Activated CD4-positive, alpha-beta T cell treated with anti-CD3 and anti-CD28 coated beads, Interleukin-2, amount 10 ng/mL, durations not matched to agents 7 days and 5 days (primary cell): Measurements from ENCODE around the gene MACIR. TPM values are rescaled to one million over a fixed set of nuclear protein-coding genes. Genes with fewer than 3 reads are reported as not detected.
A peak's percentile ranks its signal among the peaks of the same experiment; 100 is the strongest.
"Not testable (repeated sequence)": the region's sequence is repeated elsewhere in the genome, so short reads cannot be mapped to it uniquely, and the experiment has no call there.

Source experiments
- CTCF ChIA-PET: fragments of 350-600 bp; sonication (Branson Sonifier 250); formaldehyde crosslinking; loops from one replicate; lab custom pipeline; 2021; ENCODE audit warnings: antibody characterized with exemption; lab: Charles Lee
- POLR2A ChIA-PET: fragments of 350-600 bp; sonication (Branson Sonifier 250); formaldehyde crosslinking; loops from one replicate; lab custom pipeline; 2021; ENCODE audit warnings: antibody characterized with exemption; lab: Charles Lee
- DNase-seq: peaks from one replicate; pipeline ENCODE4 v3.0.0-alpha.2; 2020
- H3K27ac Mint-ChIP-seq: one replicate; pipeline ENCODE4 v1.8.0; 2021; ENCODE audit warnings: mild to moderate bottlenecking, moderate library complexity, mixed read lengths
- H3K27me3 Mint-ChIP-seq: one replicate; pipeline ENCODE4 v1.8.0; 2021; ENCODE audit warnings: mixed read lengths
- H3K36me3 Mint-ChIP-seq: one replicate; pipeline ENCODE4 v1.8.0; 2021; ENCODE audit warnings: low read depth, mixed read lengths
- H3K4me1 Mint-ChIP-seq: one replicate; pipeline ENCODE4 v1.8.0; 2021; ENCODE audit warnings: mixed read lengths
- H3K4me3 Mint-ChIP-seq: one replicate; pipeline ENCODE4 v1.8.0; 2021; ENCODE audit warnings: mild to moderate bottlenecking, moderate library complexity, mixed read lengths
- H3K9me3 Mint-ChIP-seq: one replicate; pipeline ENCODE4 v1.8.0; 2021; ENCODE audit warnings: mixed read lengths
- total RNA-seq, 2 experiments: library from RNA; stranded (reverse); gene quantifications; one replicate each; pipeline ENCODE4 v1.2.3, GENCODE V29; 2021

The MACIR gene, protein sequence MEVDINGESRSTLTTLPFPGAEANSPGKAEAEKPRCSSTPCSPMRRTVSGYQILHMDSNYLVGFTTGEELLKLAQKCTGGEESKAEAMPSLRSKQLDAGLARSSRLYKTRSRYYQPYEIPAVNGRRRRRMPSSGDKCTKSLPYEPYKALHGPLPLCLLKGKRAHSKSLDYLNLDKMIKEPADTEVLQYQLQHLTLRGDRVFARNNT
- 1 to 10 TPM; 8.2 to 9.0 TPM for total RNA-seq

DNA sequence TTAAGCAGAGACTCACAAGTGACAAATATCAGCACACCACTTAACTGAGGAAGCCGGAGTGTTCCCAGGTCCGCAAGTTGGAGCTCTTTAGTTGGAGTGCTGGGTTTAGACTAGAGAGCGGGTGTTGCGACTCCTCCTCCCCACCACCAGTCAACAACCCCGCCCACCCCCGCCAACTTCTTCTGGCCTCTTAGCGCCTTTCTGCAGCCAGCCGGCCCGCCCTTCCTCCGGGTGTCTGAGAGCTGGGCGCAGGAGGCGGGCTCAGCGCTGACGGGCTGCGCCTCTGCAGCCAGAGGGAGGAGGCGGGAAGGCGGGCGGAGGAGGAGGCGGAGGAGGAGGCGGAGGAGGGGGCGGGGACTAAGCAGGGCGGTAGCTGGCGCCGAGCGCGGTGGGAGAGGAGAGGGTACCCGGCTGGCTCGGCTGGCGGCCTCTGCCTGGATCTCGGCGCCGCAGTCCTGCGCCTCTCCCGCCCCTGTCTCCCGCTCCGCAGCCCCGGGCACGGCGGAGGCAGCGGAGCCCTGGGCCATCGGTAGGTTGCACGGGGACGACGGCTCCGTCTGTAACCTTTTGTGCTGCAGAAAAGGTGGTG is at the start of gene MACIR:
TSS of gene MACIR (plus strand) at position 396 of the 589 bp plus-strand sequence. CDS start 17,157 bp downstream, outside the sequence.
- H3K27me3 Mint-ChIP-seq: peaks cover 10% of the 10 kb centered on the region
- ChIA-PET POLR2A (interaction anchor here (0.6 kb wide), 2 partner anchors 46 to 217 kb away, joined by 4 to 5 read pairs; no protein-coding TSS in a partner anchor), CTCF (interaction anchor here (1.4 kb wide), 1 partner anchor 150 kb away, joined by 4 read pairs; no protein-coding TSS in a partner anchor)
- H3K4me3 Mint-ChIP-seq: peak within 1 kb of the TSS; percentile 80
- H3K36me3 Mint-ChIP-seq: peaks cover 4% of the 10 kb centered on the region
- H3K27ac Mint-ChIP-seq: peak within 1 kb of the TSS; percentile 88
- peak; percentile 96 for DNase-seq
- H3K4me1 Mint-ChIP-seq: peaks cover 27% of the 10 kb centered on the region
- H3K9me3 Mint-ChIP-seq: no peaks in the 10 kb centered on the region

DNA sequence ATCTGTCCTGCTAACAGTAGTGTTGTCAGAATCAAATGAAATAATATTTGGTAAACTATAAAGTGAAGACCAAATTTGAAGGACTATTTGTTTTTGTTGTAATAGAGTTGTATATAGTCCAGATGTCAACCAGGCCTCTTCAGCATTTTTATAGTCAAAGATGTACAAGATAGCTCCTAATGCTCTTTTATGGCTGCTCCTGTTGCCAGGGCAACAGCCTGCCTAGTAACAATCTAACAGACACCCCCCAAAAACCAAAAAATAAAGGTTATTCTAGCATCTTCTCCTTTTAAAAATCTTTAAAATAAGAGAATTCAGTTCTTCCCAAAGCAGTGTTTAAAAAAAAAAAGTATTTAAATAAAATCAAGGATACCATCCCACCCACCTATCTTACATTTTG is 49.5 kb upstream of the MACIR start:
- Mint-ChIP-seq H3K27me3 (no peaks in the 10 kb centered on the region), H3K36me3 (peaks cover 31% of the 10 kb centered on the region), H3K27ac (no peak overlapping the region), H3K4me3 (no peak overlapping the region), H3K9me3 (no peaks in the 10 kb centered on the region), H3K4me1 (peaks cover 36% of the 10 kb centered on the region)
- ChIA-PET CTCF (interaction anchor here (1.2 to 1.4 kb wide), 2 partner anchors 16 to 23 kb away, joined by 4 to 5 read pairs; no protein-coding TSS in a partner anchor), POLR2A (no interaction called here)
- no peak for DNase-seq

DNA sequence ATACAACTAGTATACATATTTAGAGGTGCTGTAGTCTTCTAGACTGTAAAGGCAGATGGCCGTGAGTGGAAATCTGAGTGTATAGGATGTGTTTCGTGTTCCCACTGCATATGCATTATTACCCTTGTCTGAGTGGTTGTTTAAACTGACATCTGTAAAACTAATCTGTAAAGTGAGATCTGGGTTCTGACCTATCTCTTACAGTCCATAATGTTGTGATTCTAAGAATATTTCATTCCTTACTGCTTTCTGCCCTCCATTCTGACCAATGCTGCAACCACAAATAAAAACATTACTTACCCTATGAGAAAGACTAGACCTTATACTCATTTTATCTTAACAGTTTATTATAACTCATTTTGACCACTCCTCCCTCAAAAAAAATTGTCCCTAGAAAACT is 47.6 kb upstream of the MACIR start:
- H3K27me3 Mint-ChIP-seq: no peaks in the 10 kb centered on the region
- H3K4me1 Mint-ChIP-seq: peaks cover 36% of the 10 kb centered on the region
- H3K27ac Mint-ChIP-seq: no peak overlapping the region
- POLR2A ChIA-PET: no interaction called here
- CTCF ChIA-PET: interaction anchor here (1.6 kb wide), 1 partner anchor 47 kb away, joined by 3 read pairs; no protein-coding TSS in a partner anchor
- no peak for DNase-seq
- H3K9me3 Mint-ChIP-seq: no peaks in the 10 kb centered on the region
- no peak overlapping the region for H3K4me3 Mint-ChIP-seq
- peaks cover 22% of the 10 kb centered on the region for H3K36me3 Mint-ChIP-seq

DNA sequence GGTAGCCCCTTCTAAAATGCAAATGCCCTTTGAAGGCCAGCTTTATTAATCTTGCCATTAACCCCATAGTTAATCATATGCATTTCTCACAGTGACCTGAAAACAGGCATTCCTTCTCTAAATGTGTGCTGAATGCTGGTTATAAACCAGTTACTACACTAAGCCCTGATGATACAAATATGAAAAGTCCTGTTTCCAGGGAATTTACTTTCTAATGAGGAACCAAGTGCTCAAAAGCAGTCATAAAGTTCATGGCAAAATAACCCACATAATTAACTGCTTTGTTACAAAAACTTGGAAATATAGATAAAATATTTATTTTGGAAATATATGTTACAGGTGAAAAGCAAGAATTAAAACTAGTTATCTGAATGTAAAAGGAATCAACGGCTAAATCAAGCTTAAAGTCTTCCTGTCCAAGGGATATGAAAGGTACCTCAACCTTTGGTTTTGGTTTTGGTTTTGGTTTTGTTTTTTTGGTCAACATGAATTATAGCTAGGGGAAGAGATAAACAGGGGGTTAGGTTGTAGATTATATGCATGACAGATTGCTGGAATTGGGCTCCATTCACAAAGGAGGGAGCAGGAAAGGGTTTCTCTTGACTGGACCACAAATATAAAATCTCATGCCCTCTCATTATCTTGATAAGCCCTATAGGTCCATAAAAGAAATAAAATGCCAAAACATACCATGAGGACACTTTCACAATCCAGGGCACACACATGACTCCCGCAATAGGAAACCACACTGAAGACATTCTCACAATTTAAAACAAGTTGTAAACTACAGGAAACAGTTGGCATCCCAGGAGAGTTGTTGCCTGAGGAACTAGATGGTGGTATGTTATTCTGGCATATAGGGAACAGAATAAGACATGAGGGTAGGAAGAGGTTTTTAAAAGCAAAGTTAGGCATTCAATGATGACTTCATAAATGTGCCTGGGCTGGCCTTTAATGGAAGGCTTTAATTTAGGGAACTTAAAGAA is 46.7 kb upstream of the MACIR start:
- Mint-ChIP-seq H3K36me3 (peaks cover 14% of the 10 kb centered on the region), H3K4me1 (peaks cover 37% of the 10 kb centered on the region), H3K9me3 (no peaks in the 10 kb centered on the region), H3K27ac (peak overlapping the region; percentile 52), H3K27me3 (no peaks in the 10 kb centered on the region), H3K4me3 (peak overlapping the region; percentile 5)
- CTCF ChIA-PET: interaction anchor here (1.6 to 4.6 kb wide), 2 partner anchors 13 to 48 kb away, joined by 3 to 21 read pairs; no protein-coding TSS in a partner anchor
- POLR2A ChIA-PET: interaction anchor here (0.6 kb wide), 2 partner anchors 12 to 47 kb away, joined by 3 to 4 read pairs; partner anchors contain the start of gene MACIR
- DNase-seq: no peak

DNA sequence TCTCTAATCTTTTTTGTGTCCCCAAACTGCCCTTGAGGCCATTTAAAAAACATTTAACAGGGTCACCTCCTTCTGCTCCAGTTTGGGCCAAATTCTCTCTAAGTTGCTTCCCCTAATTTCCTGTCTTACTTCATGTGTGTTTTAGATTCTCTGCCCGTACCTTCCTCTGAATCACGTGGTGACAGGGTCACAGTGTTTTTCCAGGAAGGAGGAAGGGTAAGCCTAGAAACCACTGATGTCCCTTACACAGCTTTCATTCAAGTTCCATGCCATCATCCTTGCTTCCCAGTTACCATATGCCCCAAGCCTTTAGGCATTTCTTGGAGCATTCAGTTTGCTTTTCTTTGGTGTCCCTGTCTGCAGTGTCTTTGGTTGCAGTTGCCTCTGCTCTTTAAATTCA is 42.4 kb upstream of the MACIR start:
- H3K4me1 Mint-ChIP-seq: peaks cover 19% of the 10 kb centered on the region
- H3K27me3 Mint-ChIP-seq: no peaks in the 10 kb centered on the region
- no peaks in the 10 kb centered on the region for H3K9me3 Mint-ChIP-seq
- ChIA-PET CTCF (interaction anchor here (1.0 to 1.4 kb wide), 2 partner anchors 9 to 14 kb away, joined by 3 to 4 read pairs; no protein-coding TSS in a partner anchor), POLR2A (no interaction called here)
- no peak overlapping the region for H3K27ac Mint-ChIP-seq
- H3K36me3 Mint-ChIP-seq: peaks cover 20% of the 10 kb centered on the region
- H3K4me3 Mint-ChIP-seq: no peak overlapping the region
- DNase-seq: no peak

DNA sequence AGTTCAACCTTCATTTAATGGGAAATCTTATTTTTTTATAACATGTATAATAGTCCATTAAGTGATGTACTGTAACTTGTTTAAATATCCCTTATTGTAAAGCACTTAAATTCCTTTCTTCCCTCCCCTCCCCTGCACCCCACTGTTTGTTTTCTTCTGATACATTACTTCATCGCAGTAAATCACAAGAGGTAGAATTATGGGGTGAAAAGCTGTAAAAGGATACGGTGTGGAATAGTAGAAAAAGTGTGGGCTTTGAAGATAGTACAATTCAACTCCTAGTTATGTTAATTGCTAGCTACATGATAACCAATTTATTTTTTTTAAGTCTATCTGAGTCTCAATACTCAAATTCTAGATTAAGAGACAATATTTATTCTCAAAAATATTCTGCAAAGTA is 41.9 kb upstream of the MACIR start:
- DNase-seq: no peak
- POLR2A ChIA-PET: no interaction called here
- Mint-ChIP-seq H3K4me1 (peaks cover 15% of the 10 kb centered on the region), H3K4me3 (no peak overlapping the region), H3K27ac (no peak overlapping the region), H3K9me3 (no peaks in the 10 kb centered on the region), H3K27me3 (no peaks in the 10 kb centered on the region), H3K36me3 (peaks cover 20% of the 10 kb centered on the region)
- CTCF ChIA-PET: interaction anchor here (1.4 kb wide), 1 partner anchor 8 kb away, joined by 4 read pairs; no protein-coding TSS in a partner anchor

DNA sequence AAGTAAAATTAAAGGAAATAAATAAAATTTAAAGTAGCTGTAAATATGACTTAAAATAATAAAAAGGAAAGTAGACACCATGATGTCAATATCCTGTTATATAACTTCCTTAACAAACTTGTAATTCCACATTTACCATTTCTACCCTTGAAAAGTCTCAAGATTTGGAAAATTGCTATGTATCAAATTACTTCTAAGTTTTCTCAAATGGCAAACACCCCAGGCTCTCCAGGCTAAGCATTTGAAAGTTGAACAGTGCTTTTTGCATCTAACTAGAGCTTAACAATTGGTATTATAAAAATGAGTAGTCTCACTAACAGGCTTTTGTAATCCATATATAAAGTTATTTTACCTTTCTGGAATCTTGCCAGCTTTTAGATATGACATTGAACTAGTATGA is 41.5 kb upstream of the MACIR start:
- no peak for DNase-seq
- H3K9me3 Mint-ChIP-seq: no peaks in the 10 kb centered on the region
- CTCF ChIA-PET: interaction anchor here (1.4 kb wide), 1 partner anchor 8 kb away, joined by 4 read pairs; no protein-coding TSS in a partner anchor
- H3K4me3 Mint-ChIP-seq: no peak overlapping the region
- H3K27ac Mint-ChIP-seq: no peak overlapping the region
- peaks cover 17% of the 10 kb centered on the region for H3K36me3 Mint-ChIP-seq
- POLR2A ChIA-PET: no interaction called here
- H3K4me1 Mint-ChIP-seq: peaks cover 11% of the 10 kb centered on the region
- no peaks in the 10 kb centered on the region for H3K27me3 Mint-ChIP-seq

DNA sequence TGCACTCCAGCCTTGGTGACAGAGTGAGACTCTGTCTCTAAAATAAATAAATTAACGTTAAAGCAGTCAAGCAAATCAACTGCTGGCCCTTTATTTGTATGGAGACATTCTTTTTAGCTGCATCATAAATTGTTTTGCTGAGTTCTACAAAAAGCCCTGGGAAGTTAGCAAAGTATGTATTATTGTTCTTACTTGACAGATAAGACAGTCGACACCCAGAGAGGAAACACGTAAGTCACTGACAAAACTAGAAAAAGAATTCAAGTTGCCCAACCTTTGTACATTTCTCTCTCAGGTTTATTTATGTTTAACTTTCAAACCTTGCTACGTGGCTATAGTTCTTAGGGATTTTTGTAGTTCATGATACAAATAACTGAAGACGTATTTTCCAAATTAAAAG is 40.4 kb upstream of the MACIR start:
- no peak for DNase-seq
- H3K27me3 Mint-ChIP-seq: no peaks in the 10 kb centered on the region
- H3K9me3 Mint-ChIP-seq: no peaks in the 10 kb centered on the region
- CTCF ChIA-PET: no interaction called here
- POLR2A ChIA-PET: no interaction called here
- no peak overlapping the region for H3K4me3 Mint-ChIP-seq
- peaks cover 12% of the 10 kb centered on the region for H3K36me3 Mint-ChIP-seq
- H3K27ac Mint-ChIP-seq: no peak overlapping the region
- H3K4me1 Mint-ChIP-seq: peaks cover 4% of the 10 kb centered on the region

DNA sequence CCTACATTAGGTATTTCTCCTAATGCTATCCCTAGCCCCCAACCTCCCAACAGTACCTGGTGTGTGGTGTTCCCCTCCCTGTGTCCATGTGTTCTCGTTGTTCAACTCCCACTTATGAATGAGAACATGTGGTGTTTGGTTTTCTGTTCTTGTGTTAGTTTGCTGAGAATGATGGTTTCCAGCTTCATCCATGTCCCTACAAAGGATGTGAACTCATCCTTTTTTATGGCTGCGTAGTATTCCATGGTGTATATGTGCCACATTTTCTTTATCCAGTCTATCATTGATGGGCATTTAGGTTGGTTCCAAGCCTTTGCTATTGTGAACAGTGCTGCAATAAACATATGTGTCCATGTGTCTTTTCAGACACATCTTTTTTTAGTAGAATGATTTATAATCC is 39.5 kb upstream of the MACIR start:
- POLR2A ChIA-PET, H3K27ac Mint-ChIP-seq, H3K4me1 Mint-ChIP-seq, H3K9me3 Mint-ChIP-seq, DNase-seq, H3K27me3 Mint-ChIP-seq, CTCF ChIA-PET, H3K4me3 Mint-ChIP-seq: not testable (repeated sequence)
- peaks cover 12% of the 10 kb centered on the region for H3K36me3 Mint-ChIP-seq

DNA sequence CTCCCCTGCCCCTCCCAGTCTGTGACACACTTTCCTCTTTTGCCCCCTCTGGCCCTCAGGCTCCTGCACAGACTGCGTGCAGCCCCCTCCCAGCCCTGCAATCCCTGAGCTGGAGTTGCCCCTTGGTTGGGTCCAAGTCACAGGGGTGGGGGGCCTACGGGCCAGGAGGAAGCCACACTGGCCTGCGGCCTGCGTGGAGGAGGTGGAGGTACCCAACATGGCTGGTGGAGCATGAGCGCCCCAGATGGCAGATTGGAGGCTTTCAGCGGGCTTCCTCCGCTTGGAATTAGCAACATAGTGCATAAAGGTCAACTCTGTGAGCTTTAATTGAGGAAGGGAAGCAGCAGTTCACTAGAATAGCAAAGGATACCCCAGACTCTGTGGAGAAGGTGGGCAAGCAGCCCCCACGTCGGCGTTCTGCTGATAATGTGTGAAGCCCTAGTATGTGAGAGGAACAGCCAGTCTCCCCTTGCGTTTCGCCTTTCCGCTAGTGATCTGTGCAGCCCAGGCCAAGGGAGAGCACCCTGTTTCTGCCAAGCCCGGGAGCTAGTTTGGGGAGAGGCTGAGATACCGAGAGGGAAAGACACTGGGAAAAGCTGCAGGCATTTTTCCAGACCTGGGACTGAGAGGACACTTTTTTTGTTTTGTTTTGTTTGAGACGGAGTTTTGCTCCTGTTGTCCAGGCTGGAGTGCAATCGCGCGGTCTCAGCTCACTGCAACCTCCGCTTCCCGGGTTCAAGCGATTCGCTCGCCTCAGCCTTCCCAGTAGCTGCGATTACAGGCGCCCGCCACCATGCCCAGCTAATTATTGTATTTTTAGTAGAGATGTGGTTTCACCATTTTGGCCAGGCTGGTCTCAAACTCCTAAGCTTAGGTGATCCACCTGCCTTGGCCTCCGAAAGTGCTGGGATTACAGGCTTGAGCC is 35.3 kb upstream of the MACIR start:
- no peak for DNase-seq
- H3K4me3 Mint-ChIP-seq: no peak overlapping the region
- H3K27ac Mint-ChIP-seq: no peak overlapping the region
- peaks cover 9% of the 10 kb centered on the region for H3K36me3 Mint-ChIP-seq
- H3K27me3 Mint-ChIP-seq: peaks cover 15% of the 10 kb centered on the region
- ChIA-PET POLR2A (no interaction called here), CTCF (interaction anchor here (1.4 to 3.0 kb wide), 4 partner anchors 10 to 249 kb away, joined by 3 to 21 read pairs (median 4); no protein-coding TSS in a partner anchor)
- peaks cover 2% of the 10 kb centered on the region for H3K4me1 Mint-ChIP-seq
- H3K9me3 Mint-ChIP-seq: no peaks in the 10 kb centered on the region

DNA sequence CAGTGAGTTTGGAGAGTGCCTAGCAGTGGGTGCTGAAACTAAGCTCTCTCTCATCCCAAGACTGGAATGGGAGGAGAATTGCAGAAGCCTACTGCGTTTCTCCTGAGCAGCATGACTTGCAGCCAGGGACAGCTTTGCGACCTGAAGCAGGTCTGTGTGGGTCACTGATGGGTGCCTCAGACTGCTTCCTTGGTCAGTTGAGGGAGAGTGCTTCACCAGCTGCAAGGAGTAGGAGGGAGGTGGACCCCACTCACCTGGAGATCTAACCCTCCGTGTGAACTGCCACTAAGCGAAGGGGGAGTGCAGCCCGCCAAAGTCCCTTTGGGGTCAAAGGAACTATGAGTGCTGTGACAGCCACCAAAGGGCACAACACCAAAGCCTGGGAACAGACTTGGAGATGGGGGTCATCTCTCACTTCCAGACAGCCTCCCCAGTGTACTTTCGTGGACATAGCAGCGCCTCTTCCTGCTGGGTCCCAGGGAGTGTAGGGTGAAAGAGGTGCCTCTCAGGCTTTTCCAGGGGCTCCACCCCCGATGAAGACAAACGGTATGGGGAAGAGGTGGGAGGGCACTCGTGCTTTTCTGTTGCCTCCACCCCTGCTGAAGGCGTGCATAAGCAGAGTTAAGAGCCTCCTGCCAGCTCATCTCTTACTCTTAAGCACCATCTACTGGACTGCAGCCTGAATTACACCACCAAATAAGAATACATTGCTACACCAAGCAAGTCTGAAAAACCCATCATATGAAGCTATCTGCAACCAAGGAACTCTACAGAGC is 34.3 kb upstream of the MACIR start:
- Mint-ChIP-seq H3K9me3 (no peaks in the 10 kb centered on the region), H3K4me1 (peaks cover 2% of the 10 kb centered on the region), H3K27ac (peak overlapping the region; percentile 22), H3K36me3 (peaks cover 6% of the 10 kb centered on the region), H3K4me3 (no peak overlapping the region), H3K27me3 (peaks cover 23% of the 10 kb centered on the region)
- ChIA-PET POLR2A (no interaction called here), CTCF (interaction anchor here (1.1 to 3.0 kb wide), 12 partner anchors 8 to 543 kb away, joined by 3 to 21 read pairs (median 4); partner anchors contain the start of genes GIN1 and PPIP5K2)
- DNase-seq: peak; percentile 64
